ENCODE results near the gene NXNL1. TPM values are rescaled to one million over a fixed set of nuclear protein-coding genes. Genes with fewer than 3 reads are reported as not detected.

Gene NXNL1
- total RNA-seq, 2 experiments from 2014 or later: not detected

GRCh38 chr19:17419621-17420474, 40.9 kb downstream of the NXNL1 start, which contains the start of gene MVB12A:
Gene MVB12A (plus strand): TSS chr19:17420047. CDS start chr19:17420136, 89 bp downstream.
- no peaks in the 10 kb centered on the region for H3K27me3 Mint-ChIP-seq
- DNase-seq: peak; percentile 97
- ChIA-PET CTCF (interaction anchor here (0.5 to 2.6 kb wide), 16 partner anchors 9 to 577 kb away, joined by 3 to 14 read pairs (median 4); partner anchors contain the start of genes BST2, FCHO1 and RPL18A), POLR2A (interaction anchor here (0.6 to 5.4 kb wide), 15 partner anchors 8 to 440 kb away, joined by 3 to 62 read pairs (median 4); partner anchors contain the start of genes BABAM1, BST2, DDA1 and FCHO1)
- H3K36me3 Mint-ChIP-seq (ENCODE audit: low read depth): peaks cover 24% of the 10 kb centered on the region
- peak within 1 kb of the TSS; percentile 84 for H3K4me3 Mint-ChIP-seq
- H3K9me3 Mint-ChIP-seq: no peaks in the 10 kb centered on the region
- H3K4me1 Mint-ChIP-seq: peaks cover 26% of the 10 kb centered on the region
- peak within 1 kb of the TSS; percentile 86 for H3K27ac Mint-ChIP-seq

GRCh38 chr19:17419154-17419620, 41.5 kb downstream of the NXNL1 start:
- Mint-ChIP-seq H3K4me1 (peaks cover 26% of the 10 kb centered on the region), H3K4me3 (peak overlapping the region; percentile 84), H3K9me3 (no peaks in the 10 kb centered on the region), H3K27me3 (no peaks in the 10 kb centered on the region), H3K36me3 (ENCODE audit: low read depth) (peaks cover 30% of the 10 kb centered on the region), H3K27ac (peak overlapping the region; percentile 86)
- ChIA-PET CTCF (interaction anchor here (0.5 to 2.6 kb wide), 17 partner anchors 9 to 577 kb away, joined by 3 to 14 read pairs (median 4); partner anchors contain the start of genes BST2, FCHO1 and RPL18A), POLR2A (interaction anchor here (0.6 to 5.4 kb wide), 15 partner anchors 8 to 441 kb away, joined by 3 to 62 read pairs (median 4); partner anchors contain the start of genes BABAM1, BST2, DDA1 and FCHO1)
- no peak for DNase-seq

- peak overlapping the region; percentile 86 for H3K27ac Mint-ChIP-seq
- ChIA-PET CTCF (interaction anchor here (0.8 to 2.6 kb wide), 5 partner anchors 13 to 441 kb away, joined by 3 to 14 read pairs (median 5); partner anchors contain the start of genes BST2 and RPL18A), POLR2A (interaction anchor here (1.0 to 5.4 kb wide), 4 partner anchors 12 to 332 kb away, joined by 3 to 62 read pairs (median 4); partner anchors contain the start of genes BST2 and FCHO1)
- H3K27me3 Mint-ChIP-seq: no peaks in the 10 kb centered on the region
- H3K9me3 Mint-ChIP-seq: no peaks in the 10 kb centered on the region
- H3K4me3 Mint-ChIP-seq: peak overlapping the region; percentile 84
- peaks cover 26% of the 10 kb centered on the region for H3K4me1 Mint-ChIP-seq
- no peak for DNase-seq
- peaks cover 35% of the 10 kb centered on the region for H3K36me3 Mint-ChIP-seq (ENCODE audit: low read depth)
Measured at GRCh38 chr19:17418710-17419109, 42.0 kb downstream of the NXNL1 start.

DNA sequence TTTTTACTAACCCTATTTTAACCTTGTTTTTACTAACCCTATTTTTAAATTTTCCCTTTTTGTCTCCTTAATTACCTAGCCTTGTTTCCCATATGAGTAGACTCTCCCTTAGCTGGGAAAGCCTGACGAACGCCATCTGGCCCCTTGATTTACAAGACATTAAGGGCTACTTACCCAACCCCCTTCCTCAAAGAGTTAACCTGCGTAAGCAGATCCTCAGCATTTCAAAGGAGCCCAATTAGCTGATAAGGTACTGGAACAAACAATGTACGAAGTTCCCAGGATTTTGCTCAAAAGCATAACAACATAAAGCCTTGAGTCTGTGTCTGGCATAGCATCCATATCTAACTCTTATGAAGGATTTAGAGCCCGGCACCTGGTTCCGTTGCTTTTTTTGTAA, 45.6 kb downstream of the NXNL1 start:
- CTCF ChIA-PET: no interaction called here
- H3K27ac Mint-ChIP-seq: peak overlapping the region; percentile 26

GRCh38 chr19:17414097-17414496, 46.6 kb downstream of the NXNL1 start:
- CTCF ChIA-PET: no interaction called here
- Mint-ChIP-seq H3K27ac (no peak overlapping the region), H3K4me3 (no peak overlapping the region), H3K36me3 (ENCODE audit: low read depth) (peaks cover 53% of the 10 kb centered on the region), H3K9me3 (no peaks in the 10 kb centered on the region), H3K27me3 (no peaks in the 10 kb centered on the region), H3K4me1 (peaks cover 28% of the 10 kb centered on the region)
- DNase-seq: no peak
- POLR2A ChIA-PET: no interaction called here

More for the DNA sequence above, 45.6 kb downstream of the NXNL1 start:
- Mint-ChIP-seq H3K4me3 (no peak overlapping the region), H3K4me1 (peaks cover 32% of the 10 kb centered on the region), H3K9me3 (no peaks in the 10 kb centered on the region), H3K36me3 (ENCODE audit: low read depth) (peaks cover 48% of the 10 kb centered on the region), H3K27me3 (no peaks in the 10 kb centered on the region)
- POLR2A ChIA-PET: interaction anchor here (1.0 kb wide), 1 partner anchor 8 kb away, joined by 3 read pairs; no protein-coding TSS in a partner anchor
- DNase-seq: no peak

DNA sequence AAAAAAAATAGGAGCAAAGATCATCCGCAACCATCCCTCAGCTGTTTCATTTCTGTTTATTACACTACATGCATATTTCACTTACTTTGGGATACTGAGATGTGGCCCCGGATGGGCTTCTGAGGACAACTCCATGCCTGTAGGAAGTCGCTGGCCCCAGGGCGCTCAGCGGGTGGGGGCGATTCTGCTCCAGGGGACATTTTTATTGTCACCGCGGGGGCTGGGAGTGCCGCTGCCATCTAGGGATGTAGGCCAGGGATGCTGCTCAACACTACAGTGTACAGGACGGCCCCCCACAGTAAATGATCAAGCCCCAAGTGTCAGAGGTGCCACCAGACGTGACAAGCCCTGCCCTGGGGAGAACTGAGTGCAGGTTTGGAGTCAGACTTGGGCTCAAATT, 48.9 kb downstream of the NXNL1 start:
- Mint-ChIP-seq H3K27ac (no peak overlapping the region), H3K27me3 (no peaks in the 10 kb centered on the region), H3K9me3 (no peaks in the 10 kb centered on the region), H3K4me3 (no peak overlapping the region), H3K4me1 (peaks cover 33% of the 10 kb centered on the region), H3K36me3 (ENCODE audit: low read depth) (peaks cover 59% of the 10 kb centered on the region)
- ChIA-PET POLR2A (interaction anchor here (1.2 kb wide), 1 partner anchor 8 kb away, joined by 5 read pairs; the partner anchor contains the start of gene MVB12A), CTCF (interaction anchor here (1.6 to 2.1 kb wide), 2 partner anchors 8 to 84 kb away, joined by 4 to 5 read pairs; partner anchors contain the start of gene MVB12A)
- DNase-seq: no peak

DNA sequence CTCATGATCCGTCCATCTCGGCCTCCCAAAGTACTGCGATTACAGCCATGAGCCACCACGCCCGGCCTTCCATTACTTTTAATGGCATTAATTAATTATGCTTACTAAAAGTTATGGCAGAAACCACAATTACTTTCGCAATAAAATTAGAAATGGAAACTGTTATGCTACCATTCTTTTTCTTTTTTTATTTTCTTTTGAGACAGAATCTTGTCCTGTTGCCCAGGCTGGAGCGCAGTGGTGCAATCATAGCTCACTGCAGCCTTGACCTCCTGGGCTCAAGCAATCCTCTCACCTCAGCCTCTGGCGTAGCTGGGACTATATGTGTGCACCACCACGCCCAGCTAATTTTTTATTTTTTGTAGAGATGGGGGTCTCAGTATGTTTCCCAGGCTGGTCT, 50.7 kb downstream of the NXNL1 start:
- Mint-ChIP-seq H3K27ac (no peak overlapping the region), H3K27me3 (no peaks in the 10 kb centered on the region), H3K4me1 (peaks cover 33% of the 10 kb centered on the region), H3K36me3 (ENCODE audit: low read depth) (peaks cover 65% of the 10 kb centered on the region), H3K9me3 (no peaks in the 10 kb centered on the region), H3K4me3 (no peak overlapping the region)
- ChIA-PET CTCF (interaction anchor here (0.7 to 2.1 kb wide), 4 partner anchors 10 to 117 kb away, joined by 3 to 5 read pairs (median 4); partner anchors contain the start of genes MVB12A and PGLS), POLR2A (no interaction called here)
- no peak for DNase-seq

- CTCF ChIA-PET: interaction anchor here (0.6 to 2.8 kb wide), 3 partner anchors 10 to 13 kb away, joined by 3 to 14 read pairs (median 4); partner anchors contain the start of genes CCDC194 and MVB12A
- Mint-ChIP-seq H3K27ac (peak overlapping the region; percentile 98), H3K9me3 (no peaks in the 10 kb centered on the region), H3K36me3 (ENCODE audit: low read depth) (peaks cover 63% of the 10 kb centered on the region), H3K4me1 (peaks cover 36% of the 10 kb centered on the region), H3K27me3 (no peaks in the 10 kb centered on the region), H3K4me3 (peak overlapping the region; percentile 93)
- POLR2A ChIA-PET: interaction anchor here (0.9 to 5.7 kb wide), 7 partner anchors 8 to 199 kb away, joined by 3 to 62 read pairs (median 3); partner anchors contain the start of genes ANO8, MRPL34 and MVB12A
- no peak for DNase-seq
Measured at GRCh38 chr19:17406887-17407196, 53.9 kb downstream of the NXNL1 start.

GRCh38 chr19:17406046-17406886, 54.5 kb downstream of the NXNL1 start:
- Mint-ChIP-seq H3K9me3 (no peaks in the 10 kb centered on the region), H3K27ac (peak overlapping the region; percentile 98), H3K27me3 (no peaks in the 10 kb centered on the region), H3K4me3 (peak overlapping the region; percentile 93), H3K36me3 (ENCODE audit: low read depth) (peaks cover 64% of the 10 kb centered on the region), H3K4me1 (peaks cover 34% of the 10 kb centered on the region)
- DNase-seq: peak; percentile 73
- CTCF ChIA-PET: interaction anchor here (0.6 to 2.8 kb wide), 9 partner anchors 9 to 101 kb away, joined by 3 to 14 read pairs (median 4); partner anchors contain the start of genes CCDC194 and MVB12A
- POLR2A ChIA-PET: interaction anchor here (0.9 to 5.7 kb wide), 15 partner anchors 9 to 199 kb away, joined by 3 to 62 read pairs (median 5); partner anchors contain the start of genes ANO8, BABAM1, CCDC194 and DDA1

Other genes with a start within 250 kb of the NXNL1 start
- 10 to 100 TPM; 19.9 to 20.4 TPM for gene USE1, start 245.6 kb downstream of the NXNL1 start, total RNA-seq
- gene OCEL1, start 234.7 kb downstream of the NXNL1 start, total RNA-seq: 10 to 100 TPM; 20.9 to 22.6 TPM
- 1 to 10 TPM; 5.7 to 6.5 TPM for gene NR2F6, start 215.0 kb downstream of the NXNL1 start, total RNA-seq
- under 1 TPM; 0.38 to 0.45 TPM for gene USHBP1, start 196.2 kb downstream of the NXNL1 start, total RNA-seq
- 100 to 1,000 TPM in 1 of 2 experiments, 10 to 100 TPM in 1; 98.5 to 100 TPM for gene BABAM1, start 193.5 kb downstream of the NXNL1 start, total RNA-seq
- 1 to 10 TPM; 7.6 to 8.2 TPM for gene ANKLE1, start 179.0 kb downstream of the NXNL1 start, total RNA-seq
- 10 to 100 TPM; 10.6 to 12.2 TPM for gene ABHD8, start 157.5 kb downstream of the NXNL1 start, total RNA-seq
- 10 to 100 TPM; 82.8 to 98.3 TPM for gene MRPL34, start 155.1 kb downstream of the NXNL1 start, total RNA-seq
- gene DDA1, start 151.4 kb downstream of the NXNL1 start, total RNA-seq: 10 to 100 TPM; 58.6 to 61.2 TPM
- gene ANO8, start 126.1 kb downstream of the NXNL1 start, total RNA-seq: 10 to 100 TPM; 20.2 TPM
- gene GTPBP3, start 123.4 kb downstream of the NXNL1 start, total RNA-seq: 10 to 100 TPM; 30.2 to 34.2 TPM
- not detected for gene PLVAP, start 83.6 kb downstream of the NXNL1 start, total RNA-seq
- gene CCDC194, start 66.7 kb downstream of the NXNL1 start, total RNA-seq: 1 to 10 TPM; 4.9 to 7.0 TPM
- gene BST2, start 55.3 kb downstream of the NXNL1 start, total RNA-seq: 100 to 1,000 TPM; 288 to 301 TPM
- 10 to 100 TPM; 44.5 to 45.3 TPM for gene MVB12A, start 40.9 kb downstream of the NXNL1 start, total RNA-seq
- not detected for gene TMEM221, start 12.3 kb downstream of the NXNL1 start, total RNA-seq
- 1 to 10 TPM; 3.6 to 4.1 TPM for gene SLC27A1, start 9.6 kb upstream of the NXNL1 start, total RNA-seq
- gene PGLS, start 50.7 kb upstream of the NXNL1 start, total RNA-seq: 10 to 100 TPM; 65.0 to 65.9 TPM
- 10 to 100 TPM; 36.1 to 38.9 TPM for gene COLGALT1, start 94.7 kb upstream of the NXNL1 start, total RNA-seq
- gene UNC13A, start 227.4 kb upstream of the NXNL1 start, total RNA-seq: under 1 TPM in 1 of 2 experiments, not detected in 1; 0.03 TPM